Activated T-helper 9 cell treated with anti-CD3 and anti-CD28 coated beads, Interleukin-2, amount 50 U/mL, for 16 hours (primary cell): ENCODE measurements around the gene DUS1L.

Source experiments
- DNase-seq: peaks from one replicate; pipeline ENCODE4 v3.0.0-alpha.2; 2020; ENCODE audit warnings: low read depth

The DUS1L gene

DNA sequence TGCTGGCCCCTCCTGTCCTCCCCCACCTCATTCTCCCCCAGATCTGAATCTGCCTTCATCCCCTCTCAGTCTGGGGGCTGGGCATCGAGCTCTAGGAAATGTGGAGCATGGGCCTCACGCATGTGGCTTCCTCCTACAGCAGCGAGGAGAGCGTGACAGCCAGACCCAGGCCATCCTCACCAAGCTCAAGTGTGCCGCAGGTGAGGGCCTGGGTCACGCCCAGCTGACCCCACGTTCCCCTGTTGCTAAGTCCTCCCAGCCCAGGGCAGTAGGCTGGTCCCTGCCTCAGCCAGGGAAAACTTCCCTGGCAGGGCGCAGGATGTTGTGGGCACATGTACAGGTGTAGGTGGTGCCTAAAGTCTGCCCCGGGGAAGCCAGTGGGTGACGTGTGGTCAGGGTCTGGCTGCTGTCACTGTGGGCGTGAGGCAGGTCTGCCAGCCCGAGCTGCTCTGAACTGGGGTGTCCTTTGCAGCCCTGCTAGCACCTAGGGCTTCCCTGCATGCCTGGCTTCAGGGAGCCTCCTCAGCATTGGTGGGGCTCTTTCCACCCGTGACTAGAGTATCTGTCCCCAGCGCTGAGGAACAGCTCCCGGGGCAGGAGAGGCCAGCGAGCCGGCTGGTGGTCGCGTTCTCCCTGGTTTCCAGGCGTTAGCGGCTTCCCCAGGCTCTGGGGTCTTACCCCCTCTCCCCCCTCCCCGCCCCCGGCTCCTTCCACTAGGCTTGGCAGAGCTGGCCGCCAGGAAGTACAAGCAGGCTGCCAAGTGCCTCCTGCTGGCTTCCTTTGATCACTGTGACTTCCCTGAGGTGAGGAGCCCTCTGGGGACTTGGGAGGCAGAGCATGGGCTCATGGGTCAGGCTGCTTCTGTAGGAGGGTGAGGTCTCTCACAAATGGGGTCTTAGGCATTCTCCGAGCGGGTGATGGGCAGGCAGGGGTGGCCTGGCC is 10.3 kb downstream of the DUS1L start:
- DNase-seq: no peak

DNA sequence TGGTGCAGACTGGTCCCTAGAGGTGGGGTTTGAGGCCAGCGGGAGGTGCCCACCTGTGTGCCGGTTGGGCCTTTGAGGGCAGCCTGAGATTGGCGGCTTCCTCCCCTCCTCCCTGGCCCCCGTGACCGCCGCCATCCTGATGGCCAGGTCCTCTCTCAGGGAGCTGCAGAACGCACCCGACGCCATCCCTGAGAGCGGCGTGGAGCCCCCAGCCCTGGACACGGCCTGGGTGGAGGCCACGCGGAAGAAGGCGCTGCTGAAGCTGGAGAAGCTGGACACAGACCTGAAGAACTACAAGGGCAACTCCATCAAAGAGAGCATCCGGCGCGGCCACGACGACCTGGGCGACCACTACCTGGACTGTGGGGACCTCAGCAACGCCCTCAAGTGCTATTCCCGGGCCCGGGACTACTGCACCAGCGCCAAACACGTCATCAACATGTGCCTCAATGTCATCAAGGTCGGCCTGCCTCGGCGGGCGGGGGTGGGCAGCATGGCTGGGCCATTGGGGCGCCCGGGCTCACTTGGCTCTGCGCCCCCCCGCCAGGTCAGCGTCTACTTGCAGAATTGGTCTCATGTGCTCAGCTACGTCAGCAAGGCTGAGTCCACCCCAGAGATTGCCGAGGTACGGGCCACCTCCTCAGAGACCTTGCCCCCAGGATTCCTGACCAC is 11.1 kb downstream of the DUS1L start:
- DNase-seq: no peak

DNA sequence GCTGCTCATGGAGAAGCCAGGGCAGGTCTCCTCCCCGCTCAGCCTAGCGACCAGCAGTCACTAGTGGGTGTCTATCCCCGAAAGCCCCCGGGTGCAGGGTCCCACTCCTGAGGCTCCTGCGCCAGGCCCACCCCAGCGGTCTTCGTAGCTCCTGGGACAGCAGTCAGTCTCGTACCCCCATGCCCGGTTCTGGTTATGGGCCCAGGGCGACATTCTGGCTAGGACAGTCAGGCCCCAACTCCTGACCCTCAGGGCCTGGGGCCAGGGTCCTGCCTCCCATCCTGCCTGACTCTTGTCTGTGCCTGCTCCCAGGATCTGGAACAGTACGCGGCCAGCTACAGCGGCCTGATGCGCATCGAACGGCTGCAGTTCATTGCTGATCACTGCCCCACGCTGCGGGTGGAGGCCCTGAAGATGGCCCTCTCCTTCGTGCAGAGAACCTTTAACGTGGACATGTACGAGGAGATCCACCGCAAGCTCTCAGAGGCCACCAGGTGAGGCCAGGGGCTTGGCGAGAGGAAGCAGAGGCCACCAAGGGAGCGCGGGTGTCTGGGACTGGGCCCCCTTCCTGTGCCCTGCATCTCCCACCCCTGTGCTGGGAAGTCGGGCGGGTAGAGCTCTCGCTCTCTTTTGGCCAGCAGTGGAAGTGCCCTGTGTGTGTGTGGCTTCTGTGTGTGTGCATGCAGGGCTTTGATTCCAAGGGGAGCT is 11.9 kb downstream of the DUS1L start:
- no peak for DNase-seq

DNA sequence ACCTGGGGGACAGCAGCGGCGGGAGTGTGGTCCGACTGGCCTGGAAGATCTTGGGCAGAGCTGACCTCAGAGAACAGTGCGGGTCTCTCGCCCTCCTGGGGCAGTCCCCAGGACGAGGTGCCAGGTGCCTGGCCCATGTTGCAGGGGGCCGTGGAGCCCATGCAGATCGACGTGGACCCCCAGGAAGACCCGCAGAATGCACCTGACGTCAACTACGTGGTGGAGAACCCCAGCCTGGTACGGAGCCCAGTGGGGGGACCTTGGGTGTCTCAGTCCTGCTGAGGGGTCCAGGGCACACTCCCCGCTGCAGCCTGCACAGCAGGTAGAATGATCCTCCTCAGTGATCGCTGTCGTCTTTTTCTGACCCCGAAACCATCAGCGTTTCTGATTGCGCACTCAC is 12.5 kb downstream of the DUS1L start:
- no peak for DNase-seq

DNA sequence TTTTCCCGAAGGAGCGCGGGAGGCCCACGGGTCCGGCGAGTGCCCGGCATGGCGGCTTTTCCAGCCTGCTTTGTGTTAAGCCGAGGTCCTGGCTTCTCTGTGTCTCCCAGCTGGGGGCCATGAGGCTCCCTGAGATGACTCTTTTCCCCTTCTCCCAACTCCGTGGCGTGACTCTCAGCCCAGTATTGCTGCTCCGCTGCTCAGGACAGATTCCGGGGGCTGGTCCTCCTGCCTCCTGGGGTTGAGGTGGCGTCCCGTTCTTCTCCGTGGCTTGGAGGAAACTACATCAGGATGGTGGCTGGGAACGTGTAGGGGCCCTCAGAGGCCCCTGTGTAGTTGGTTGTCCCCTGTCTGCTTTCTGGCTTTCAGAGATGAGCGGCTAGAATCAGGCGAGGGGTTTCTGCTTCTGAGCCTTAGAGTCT is 13.0 kb downstream of the DUS1L start:
- DNase-seq: no peak

DNA sequence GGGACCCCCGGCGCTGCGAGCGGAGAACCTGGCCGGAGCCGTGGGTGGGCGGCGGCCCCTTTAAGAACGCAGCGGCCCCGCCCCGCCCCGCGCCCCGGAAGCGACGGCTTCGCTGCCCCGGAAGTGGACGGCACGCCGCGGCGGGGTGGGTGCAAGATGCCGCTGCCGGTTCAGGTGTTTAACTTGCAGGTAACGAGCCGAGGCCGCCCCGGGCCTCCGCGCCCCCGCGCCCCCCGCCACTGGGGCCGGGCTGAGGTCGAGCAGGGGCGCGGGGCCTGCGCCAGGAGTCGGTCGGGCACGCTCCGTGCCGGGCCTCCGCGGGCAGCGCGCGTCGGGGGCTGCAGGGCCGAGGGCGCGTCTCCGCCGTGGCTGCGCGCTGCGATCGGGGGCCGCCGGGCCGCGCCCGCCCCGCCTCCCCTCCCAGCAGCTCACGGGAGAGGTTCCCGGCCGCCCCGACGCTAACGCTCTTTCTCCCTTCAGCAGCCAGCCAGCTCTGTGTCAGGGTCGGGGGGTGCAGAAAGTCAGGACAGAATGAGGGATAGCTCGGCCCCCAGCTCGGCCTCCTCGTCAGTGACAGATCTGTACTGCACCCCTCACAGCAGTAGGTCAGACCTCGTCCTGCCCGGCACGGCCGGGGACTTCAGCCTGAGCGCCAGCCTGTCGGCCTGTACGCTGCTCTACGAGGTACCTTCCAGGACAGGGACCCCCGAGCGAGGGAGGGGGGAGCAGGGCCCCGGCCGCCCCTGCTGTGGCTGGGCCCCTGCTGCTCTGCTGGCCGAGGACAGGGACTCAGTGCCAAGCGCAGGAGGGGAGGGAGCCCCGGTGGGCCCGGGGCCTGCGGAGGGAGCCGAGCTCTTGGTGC is 13.6 kb downstream of the DUS1L start, which contains the start of the genes GPS1 and RFNG:
Gene GPS1 (plus strand): TSS at position 123 of the 862 bp plus-strand sequence. CDS start 34 bp downstream, at position 157.
Gene RFNG (minus strand): TSS at position 36 of the 862 bp plus-strand sequence. CDS start 45 bp downstream, outside the sequence.
- peak; percentile 78 for DNase-seq

DNA sequence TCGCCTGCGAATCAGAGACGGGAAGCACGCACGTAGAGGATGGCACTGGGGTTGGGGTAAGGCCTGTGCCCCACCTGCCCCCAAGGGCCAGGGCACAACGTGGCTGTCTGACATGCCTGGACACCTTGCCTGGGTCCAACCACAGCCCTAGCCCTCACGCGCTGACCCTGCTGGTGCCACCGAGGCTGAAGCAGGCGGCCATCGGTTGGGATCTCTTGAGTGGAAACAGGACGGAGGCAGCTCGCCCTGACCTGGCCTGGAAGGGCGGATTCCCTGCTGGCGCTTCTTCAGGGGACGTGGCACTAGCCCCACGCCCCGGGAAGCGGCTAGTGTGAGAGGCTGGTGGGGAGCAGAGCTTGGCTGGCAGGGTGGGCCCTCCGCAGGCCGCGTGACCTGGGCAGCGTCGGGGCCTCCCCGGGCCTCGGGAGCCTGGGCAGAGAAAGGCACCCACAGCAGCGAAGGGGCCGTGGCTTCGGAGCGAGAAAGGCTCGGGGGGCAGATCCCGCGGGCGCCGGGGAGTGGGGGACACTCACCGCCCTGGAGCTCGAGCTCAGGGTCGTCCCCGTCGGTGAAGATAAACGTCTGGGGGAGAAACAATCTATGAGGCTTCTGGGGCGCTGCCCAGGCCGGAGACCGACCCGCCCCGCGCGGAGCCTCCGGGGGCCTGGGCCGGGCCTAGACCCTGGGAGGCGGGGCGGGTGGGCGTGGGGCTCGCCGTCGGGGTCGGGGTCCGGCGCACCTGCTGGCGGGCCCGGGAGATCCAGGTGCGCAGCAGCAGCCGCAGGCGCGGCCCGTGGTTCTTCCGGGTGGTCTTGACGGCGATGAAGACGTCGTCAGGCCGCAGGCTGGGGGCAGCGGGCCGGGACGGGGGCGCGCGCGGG is 14.6 kb downstream of the DUS1L start:
- no peak for DNase-seq

DNA sequence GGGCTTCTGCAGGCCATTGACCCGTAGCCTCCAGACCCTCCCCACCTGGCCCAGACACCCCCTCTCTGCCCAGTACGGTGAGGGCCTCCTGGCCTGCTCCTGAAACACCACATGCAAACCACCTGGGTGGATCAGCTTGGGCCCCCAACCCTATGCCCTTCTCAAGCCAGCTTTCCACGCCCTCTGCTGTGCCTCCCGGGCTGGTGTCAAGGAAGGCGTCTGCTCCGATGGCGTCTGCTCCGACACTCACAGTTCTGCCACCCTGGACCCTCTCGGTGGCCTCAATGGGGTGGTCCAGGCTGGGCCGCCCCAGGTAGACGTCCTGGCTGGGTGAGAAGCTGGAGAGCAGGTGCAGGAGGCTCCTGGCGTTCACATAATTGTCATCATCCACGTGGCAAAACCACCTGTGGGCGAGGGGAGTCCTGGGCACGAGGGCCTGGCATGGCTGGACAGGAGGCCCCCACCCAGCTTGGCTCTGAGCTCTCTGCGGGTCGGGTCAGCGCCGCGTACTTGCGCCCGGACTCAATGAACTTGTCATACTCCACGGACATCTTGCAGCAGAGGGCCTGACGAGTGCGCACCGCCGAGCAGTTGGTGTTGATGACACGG is 15.3 kb downstream of the DUS1L start:
- DNase-seq: no peak

DNA sequence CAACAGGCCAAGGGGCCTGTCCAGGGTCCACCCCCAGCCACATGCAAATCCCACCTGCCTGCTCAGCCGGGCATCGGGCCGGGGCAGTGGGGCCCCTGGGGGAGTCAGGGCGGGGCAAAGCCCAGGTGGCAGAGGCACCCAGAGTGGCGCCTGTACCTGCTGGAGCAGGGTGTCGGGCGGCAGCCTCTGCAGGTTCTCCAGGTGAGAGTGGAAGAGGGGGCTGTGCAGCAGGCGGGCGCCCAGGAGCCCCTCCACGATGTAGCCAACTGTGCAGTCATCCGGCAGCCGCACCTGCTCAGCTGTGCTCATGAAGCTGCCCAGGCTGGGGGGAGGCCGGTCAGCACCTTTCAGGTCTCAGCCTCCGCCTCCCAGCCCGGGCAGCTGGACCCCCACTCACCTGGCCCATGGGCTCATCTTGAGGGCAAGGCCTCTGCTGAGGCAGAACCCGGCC is 16.1 kb downstream of the DUS1L start:
- no peak for DNase-seq

DNA sequence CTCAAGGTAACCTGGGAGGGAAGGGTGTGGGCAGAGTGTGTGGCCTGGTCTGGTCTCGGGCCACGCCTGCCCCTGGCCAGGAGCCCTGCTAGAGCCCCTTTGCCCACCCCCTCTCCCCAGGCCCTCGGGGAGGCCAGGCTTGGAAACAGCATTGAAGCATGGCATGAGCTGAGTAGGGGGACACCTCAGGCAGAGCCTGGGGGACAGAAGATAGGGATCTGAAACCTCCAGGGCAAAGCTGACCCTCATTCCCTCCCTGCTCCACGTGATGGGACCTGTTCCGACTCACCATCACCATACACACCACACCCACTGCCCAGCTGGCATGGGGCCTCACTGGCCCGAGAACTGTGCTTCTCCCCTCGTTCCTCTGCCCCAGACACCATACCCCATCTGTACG is 16.5 kb downstream of the DUS1L start:
- no peak for DNase-seq

DNA sequence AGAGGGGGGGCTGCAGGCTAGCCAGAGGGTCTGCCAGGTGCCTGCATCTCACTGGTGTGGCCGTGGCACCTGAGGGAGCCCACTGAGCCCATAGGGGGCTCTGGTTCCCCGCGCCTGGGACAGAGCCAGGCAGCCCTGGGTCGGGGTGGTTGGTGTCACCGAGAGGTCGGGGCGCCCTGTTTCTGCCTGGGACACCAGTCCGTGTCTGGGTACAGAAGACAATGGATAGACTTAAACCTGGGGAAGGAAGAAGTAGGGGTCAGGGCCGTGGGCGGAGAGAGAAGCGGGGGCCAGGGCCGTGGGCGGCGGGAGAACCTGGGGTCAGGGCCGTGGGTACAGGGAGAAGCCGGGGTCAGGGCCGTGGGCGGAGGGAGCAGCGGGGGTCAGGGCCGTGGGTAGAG is 17.0 kb downstream of the DUS1L start:
- DNase-seq: no peak

DNA sequence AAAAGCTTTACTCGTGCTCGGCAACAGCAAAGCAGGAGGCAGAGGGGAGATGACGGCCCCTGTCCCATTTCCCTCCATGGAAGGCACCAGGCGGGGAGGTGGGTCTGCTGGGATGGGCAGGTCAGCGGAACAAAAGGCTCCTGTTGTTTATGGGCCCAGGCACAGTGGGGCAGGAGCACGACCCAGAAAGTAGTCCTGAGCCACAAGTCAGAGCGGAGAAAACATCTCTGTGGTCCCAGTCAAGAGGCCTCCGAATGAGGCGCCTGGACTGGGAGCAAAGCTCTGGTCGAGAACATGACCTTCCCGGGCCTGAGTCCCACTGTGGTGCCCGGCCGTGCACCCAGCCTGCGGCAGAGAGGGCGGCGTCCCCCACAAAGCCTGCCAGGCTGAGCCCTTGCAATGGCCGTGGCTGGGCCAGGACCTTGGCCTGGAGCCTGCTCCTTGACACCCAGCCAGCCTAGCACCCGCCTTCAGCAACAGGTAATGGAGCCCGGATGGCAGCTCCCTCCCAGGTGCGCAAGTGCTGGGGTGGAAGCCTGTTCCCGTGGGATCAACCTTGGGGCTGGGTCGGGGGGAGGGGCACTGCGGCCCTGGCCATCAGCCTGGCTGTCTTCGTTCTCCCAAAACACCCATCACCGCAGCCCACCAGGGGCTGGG is 17.6 kb downstream of the DUS1L start:
- no peak for DNase-seq

DNA sequence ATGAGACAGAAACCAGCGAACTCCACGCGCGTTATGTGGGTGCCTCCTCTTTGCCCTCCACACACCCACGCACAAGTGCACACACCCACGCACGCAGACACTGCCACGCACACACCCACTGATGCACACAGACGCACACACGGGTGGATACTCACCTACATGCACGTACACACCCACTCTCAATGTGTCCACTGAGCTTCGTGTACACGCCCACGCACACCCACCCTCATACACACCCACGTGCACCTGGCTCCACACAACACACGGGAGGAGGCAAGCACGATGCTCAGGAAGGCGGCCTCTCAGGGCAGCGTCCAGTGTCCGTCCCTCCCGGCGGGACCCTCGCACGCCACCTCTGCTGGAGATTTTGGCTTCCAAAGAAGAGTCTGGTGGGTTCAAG is 18.2 kb downstream of the DUS1L start:
- no peak for DNase-seq

DNA sequence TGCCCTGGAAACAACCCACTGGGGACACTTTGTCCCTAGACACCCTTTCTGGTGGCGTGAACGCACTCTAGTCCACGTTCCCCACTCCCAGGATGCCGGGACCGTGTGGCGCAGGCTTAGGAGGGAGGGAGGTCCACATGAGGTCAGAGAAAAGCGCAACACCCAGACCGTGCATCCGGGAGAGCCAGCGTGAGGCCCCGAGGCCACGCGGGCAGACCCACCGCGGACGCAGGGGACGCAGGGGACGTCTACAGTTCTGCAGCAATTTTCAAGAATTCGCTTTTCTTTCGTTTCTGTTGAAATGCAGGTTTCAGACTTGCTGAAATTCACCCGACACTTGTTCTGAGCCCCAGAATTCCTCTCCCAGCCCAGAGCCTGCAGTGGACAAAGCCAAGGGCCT is 18.7 kb downstream of the DUS1L start:
- no peak for DNase-seq

DNA sequence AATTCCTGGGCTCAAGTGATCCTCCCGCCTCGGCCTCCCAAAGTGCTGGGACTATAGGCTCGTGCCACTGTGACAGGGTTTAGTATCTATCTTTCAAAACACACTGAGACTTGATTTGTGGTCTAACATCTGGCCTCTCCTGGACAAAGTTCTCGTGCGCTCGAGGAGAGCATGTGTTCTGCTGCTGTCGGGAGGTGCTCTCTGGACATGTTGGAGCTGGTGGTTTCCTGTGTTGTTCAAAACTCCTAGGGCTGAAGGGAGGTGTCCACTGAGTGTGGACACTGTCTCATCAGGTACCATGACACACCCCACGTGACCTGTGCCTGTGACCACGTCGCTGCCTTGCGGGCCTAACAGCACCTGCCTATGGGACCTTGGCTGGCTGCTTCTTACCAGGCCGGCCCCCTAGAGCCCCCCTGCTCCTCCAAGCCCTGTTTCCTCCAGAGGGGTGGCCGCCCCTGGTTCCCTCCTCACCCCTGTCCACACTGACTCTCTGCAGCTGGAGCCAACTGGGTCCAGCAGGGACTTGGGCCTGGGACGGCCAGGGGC is 19.6 kb downstream of the DUS1L start:
- DNase-seq: no peak

DNA sequence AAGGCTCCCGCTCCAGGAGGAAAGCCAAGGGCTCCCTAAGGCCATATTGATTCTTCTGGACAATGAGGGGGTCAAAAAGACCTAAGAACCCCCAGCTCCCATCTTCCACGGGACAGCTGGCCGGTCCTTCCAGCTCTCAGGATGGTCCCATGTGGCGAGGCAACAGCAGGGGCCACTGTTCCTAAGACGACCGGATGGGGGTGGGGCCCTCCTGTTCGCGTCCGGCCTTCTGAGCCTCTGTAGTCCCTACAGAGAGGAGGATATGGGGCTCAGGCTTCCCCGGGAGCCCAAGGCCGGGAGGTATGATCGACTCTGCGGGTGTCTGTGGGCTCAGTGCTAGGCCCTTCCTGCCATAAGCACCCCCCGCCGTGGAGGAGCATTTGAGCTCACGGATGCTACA is 22.1 kb downstream of the DUS1L start:
- DNase-seq: no peak

DNA sequence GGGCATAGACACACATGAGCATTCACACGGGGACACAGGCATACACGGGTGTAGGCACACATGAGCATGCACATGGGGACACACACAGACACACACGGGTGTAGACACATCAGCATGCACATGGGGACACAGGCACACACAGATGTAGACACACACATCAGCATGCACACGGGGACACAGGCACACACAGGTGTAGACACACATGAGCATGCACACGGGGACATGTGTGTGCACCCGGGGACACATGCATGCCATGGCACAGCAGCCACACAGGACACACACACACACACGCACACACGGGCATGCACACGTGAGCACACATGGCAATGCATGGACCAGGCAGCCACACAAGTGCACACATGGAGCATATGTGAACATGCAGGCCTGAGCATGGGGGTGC is 23.0 kb downstream of the DUS1L start:
- no peak for DNase-seq

DNA sequence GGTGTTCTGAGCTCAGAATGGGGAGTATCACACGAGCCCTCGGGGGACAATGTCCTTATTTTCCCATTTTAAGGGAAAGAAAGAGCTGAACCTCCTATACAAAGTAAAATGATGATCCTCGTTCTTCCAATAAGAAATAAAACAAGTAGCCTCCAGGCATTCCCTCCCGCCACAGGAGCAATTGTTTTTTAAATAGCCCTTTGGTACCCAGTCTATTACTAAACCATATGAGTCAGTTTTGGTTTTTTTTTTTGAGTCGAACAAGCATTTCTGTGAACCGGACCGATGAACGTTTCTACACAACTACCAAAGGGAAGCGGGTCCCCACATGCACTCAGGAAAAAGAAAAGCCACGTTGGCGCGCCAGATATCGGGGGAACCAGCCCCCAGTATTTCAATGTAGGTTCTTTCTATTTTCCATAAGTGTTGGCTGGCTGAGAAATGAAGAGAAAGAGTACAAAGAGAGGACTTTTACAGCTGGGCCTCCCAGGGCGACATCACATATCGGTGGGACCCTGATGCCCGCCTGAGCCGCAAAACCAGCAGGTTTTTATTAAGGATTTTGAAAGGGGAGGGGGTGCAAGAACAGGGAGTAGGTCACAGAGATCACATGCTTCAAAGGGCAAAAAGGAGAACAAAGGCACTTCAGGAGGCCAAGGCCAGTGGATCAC is 24.3 kb downstream of the DUS1L start:
- no peak for DNase-seq
